Stimulated activated CD8-positive, alpha-beta memory T cell treated with anti-CD3 and anti-CD28 coated beads, Interleukin-4, amount 100 ng/mL, for 1 hour (primary cell): ENCODE data around the gene RRAGD.
A peak's percentile ranks its signal among the peaks of the same experiment; 100 is the strongest.

Experiments
- DNase-seq, 2 donors: peaks; one replicate each; pipeline ENCODE4 v3.0.0-alpha.2; 2020; ENCODE audit warnings: low read depth in 2 of 2, low spot score in 1 of 2

The RRAGD gene

GRCh38 chr6:89412071-89413005 is at the start of gene RRAGD:
RRAGD (minus strand) TSS chr6:89412273; CDS start chr6:89411993, 280 bp downstream.
- no peak for DNase-seq

GRCh38 chr6:89460713-89461112 is 48.6 kb upstream of the RRAGD start:
- DNase-seq, result no peak

GRCh38 chr6:89459501-89459900 is 47.4 kb upstream of the RRAGD start:
- no peak for DNase-seq

- no peak for DNase-seq
Measured at GRCh38 chr6:89458704-89459103, 46.6 kb upstream of the RRAGD start.

- DNase-seq, result no peak
Measured at GRCh38 chr6:89454300-89454699, 42.2 kb upstream of the RRAGD start.

GRCh38 chr6:89452281-89452680 is 40.2 kb upstream of the RRAGD start:
- DNase-seq, result no peak

- no peak for DNase-seq
Measured at GRCh38 chr6:89449193-89449592, 37.1 kb upstream of the RRAGD start.

GRCh38 chr6:89443658-89444057 is 31.6 kb upstream of the RRAGD start:
- no peak for DNase-seq

- DNase-seq, result no peak
Measured at GRCh38 chr6:89440200-89440599, 28.1 kb upstream of the RRAGD start.

- no peak for DNase-seq
Measured at GRCh38 chr6:89439014-89439413, 26.9 kb upstream of the RRAGD start.

GRCh38 chr6:89438248-89438647 is 26.2 kb upstream of the RRAGD start:
- no peak for DNase-seq

- DNase-seq, result no peak
Measured at GRCh38 chr6:89436226-89436625, 24.2 kb upstream of the RRAGD start.

GRCh38 chr6:89434954-89435353 is 22.9 kb upstream of the RRAGD start:
- no peak for DNase-seq

GRCh38 chr6:89434150-89434499 is 22.1 kb upstream of the RRAGD start:
- DNase-seq, result no peak

- DNase-seq, result no peak
Measured at GRCh38 chr6:89433252-89434149, 21.4 kb upstream of the RRAGD start.

GRCh38 chr6:89432875-89433251 is 20.8 kb upstream of the RRAGD start, which contains the start of gene ANKRD6:
ANKRD6 (plus strand) TSS chr6:89433152; CDS start chr6:89566977, 133,825 bp downstream.
- peak; percentile 65 to 67 for DNase-seq

GRCh38 chr6:89430201-89430962 is 18.3 kb upstream of the RRAGD start:
- no peak for DNase-seq

GRCh38 chr6:89416796-89417195 is 4.7 kb upstream of the RRAGD start:
- DNase-seq, result no peak

GRCh38 chr6:89415185-89415584 is 3.1 kb upstream of the RRAGD start:
- DNase-seq, result no peak

GRCh38 chr6:89414215-89414614 is 2.1 kb upstream of the RRAGD start:
- no peak for DNase-seq

- DNase-seq, result no peak
Measured at GRCh38 chr6:89413006-89413400, 930 bp upstream of the RRAGD start.
